Activated naive CD8-positive, alpha-beta T cell treated with anti-CD3 and anti-CD28 coated beads for 36 hours (primary cell): ENCODE results near the gene ELOA2. TPM values are rescaled to one million over a fixed set of nuclear protein-coding genes. Genes with fewer than 3 reads are reported as not detected.
"Not testable (repeated sequence)": the region's sequence is repeated elsewhere in the genome, so short reads cannot be mapped to it uniquely, and the experiment has no call there.

Experiments
- DNase-seq: peaks from one replicate; pipeline ENCODE4 v3.0.0; 2021
- H3K27ac Mint-ChIP-seq: one replicate; pipeline ENCODE4 v1.8.0; 2022; ENCODE audit warnings: mild to moderate bottlenecking, moderate library complexity, mixed read lengths
- H3K27me3 Mint-ChIP-seq: one replicate; pipeline ENCODE4 v1.8.0; 2022; ENCODE audit warnings: mild to moderate bottlenecking, mixed read lengths
- H3K36me3 Mint-ChIP-seq: one replicate; pipeline ENCODE4 v1.8.0; 2021; ENCODE audit warnings: mild to moderate bottlenecking, mixed read lengths
- H3K4me1 Mint-ChIP-seq: one replicate; pipeline ENCODE4 v1.8.0; 2021; ENCODE audit warnings: mixed read lengths
- H3K4me3 Mint-ChIP-seq: one replicate; pipeline ENCODE4 v1.8.0; 2022; ENCODE audit warnings: mild to moderate bottlenecking, moderate library complexity, mixed read lengths
- H3K9me3 Mint-ChIP-seq: one replicate; pipeline ENCODE4 v1.8.0; 2022; ENCODE audit warnings: mixed read lengths
- total RNA-seq, 2 experiments: library from RNA; stranded (reverse); gene quantifications; one replicate each; pipeline ENCODE4 v1.2.3, GENCODE V29; 2021

Gene ELOA2
- total RNA-seq, 2 experiments from 2014 or later, result not detected

GRCh38 chr18:47030887-47031286 is 4.5 kb downstream of the ELOA2 start:
- H3K27me3 Mint-ChIP-seq, H3K36me3 Mint-ChIP-seq, H3K9me3 Mint-ChIP-seq, H3K4me1 Mint-ChIP-seq, H3K4me3 Mint-ChIP-seq, H3K27ac Mint-ChIP-seq, DNase-seq: not testable (repeated sequence)

- not testable (repeated sequence) for H3K9me3 Mint-ChIP-seq, H3K27ac Mint-ChIP-seq, H3K27me3 Mint-ChIP-seq, H3K36me3 Mint-ChIP-seq, H3K4me3 Mint-ChIP-seq, DNase-seq, H3K4me1 Mint-ChIP-seq
Observed at GRCh38 chr18:47029684-47030353, 5.6 kb downstream of the ELOA2 start.

GRCh38 chr18:47028738-47029137 is 6.7 kb downstream of the ELOA2 start:
- H3K9me3 Mint-ChIP-seq, H3K27ac Mint-ChIP-seq, DNase-seq, H3K36me3 Mint-ChIP-seq, H3K27me3 Mint-ChIP-seq, H3K4me1 Mint-ChIP-seq, H3K4me3 Mint-ChIP-seq: not testable (repeated sequence)

- not testable (repeated sequence) for H3K4me3 Mint-ChIP-seq, DNase-seq, H3K4me1 Mint-ChIP-seq, H3K9me3 Mint-ChIP-seq, H3K27me3 Mint-ChIP-seq, H3K36me3 Mint-ChIP-seq, H3K27ac Mint-ChIP-seq
Observed at GRCh38 chr18:47025557-47026174, 9.8 kb downstream of the ELOA2 start.

- not testable (repeated sequence) for H3K27ac Mint-ChIP-seq, H3K4me1 Mint-ChIP-seq, H3K36me3 Mint-ChIP-seq, H3K9me3 Mint-ChIP-seq, DNase-seq, H3K27me3 Mint-ChIP-seq, H3K4me3 Mint-ChIP-seq
Observed at GRCh38 chr18:47023769-47024465, 11.5 kb downstream of the ELOA2 start.

GRCh38 chr18:47022821-47023220 is 12.6 kb downstream of the ELOA2 start:
- not testable (repeated sequence) for H3K4me3 Mint-ChIP-seq, DNase-seq, H3K27ac Mint-ChIP-seq, H3K4me1 Mint-ChIP-seq, H3K27me3 Mint-ChIP-seq, H3K9me3 Mint-ChIP-seq, H3K36me3 Mint-ChIP-seq

GRCh38 chr18:47020757-47021156 is 14.7 kb downstream of the ELOA2 start:
- H3K36me3 Mint-ChIP-seq, DNase-seq, H3K27me3 Mint-ChIP-seq, H3K4me3 Mint-ChIP-seq, H3K27ac Mint-ChIP-seq, H3K9me3 Mint-ChIP-seq, H3K4me1 Mint-ChIP-seq: not testable (repeated sequence)

GRCh38 chr18:47019870-47020269 is 15.6 kb downstream of the ELOA2 start:
- not testable (repeated sequence) for DNase-seq, H3K4me1 Mint-ChIP-seq, H3K9me3 Mint-ChIP-seq, H3K4me3 Mint-ChIP-seq, H3K27me3 Mint-ChIP-seq, H3K27ac Mint-ChIP-seq, H3K36me3 Mint-ChIP-seq

Other genes with a start within 250 kb of the ELOA2 start
- gene PIAS2, start 118.1 kb downstream of the ELOA2 start, total RNA-seq, result 10 to 100 TPM; 37.4 to 38.8 TPM
- 1 to 10 TPM; 1.3 to 1.6 TPM for gene KATNAL2, start 118.0 kb downstream of the ELOA2 start, total RNA-seq
- gene HDHD2, start 114.9 kb upstream of the ELOA2 start, total RNA-seq, result 10 to 100 TPM; 23.0 to 25.9 TPM
- 10 to 100 TPM; 15.4 to 15.6 TPM for gene IER3IP1, start 140.7 kb upstream of the ELOA2 start, total RNA-seq
- not detected for gene SKOR2, start 216.0 kb upstream of the ELOA2 start, total RNA-seq